ENCODE data around the gene TEPSIN.

GRCh38 chr17:81241203-81241602 is 2.3 kb upstream of the TEPSIN start:
- TF ChIP-seq CTCF (IDR thresholded peaks at IDR 0.05) (no peak), POLR2A (IDR thresholded peaks at IDR 0.05) (no peak)
